ENCODE results near the gene ACSM3.
A peak's percentile ranks its signal among the peaks of the same experiment; 100 is the strongest.
"Not testable (repeated sequence)": the region's sequence is repeated elsewhere in the genome, so short reads cannot be mapped to it uniquely, and the experiment has no call there.

The ACSM3 gene

DNA sequence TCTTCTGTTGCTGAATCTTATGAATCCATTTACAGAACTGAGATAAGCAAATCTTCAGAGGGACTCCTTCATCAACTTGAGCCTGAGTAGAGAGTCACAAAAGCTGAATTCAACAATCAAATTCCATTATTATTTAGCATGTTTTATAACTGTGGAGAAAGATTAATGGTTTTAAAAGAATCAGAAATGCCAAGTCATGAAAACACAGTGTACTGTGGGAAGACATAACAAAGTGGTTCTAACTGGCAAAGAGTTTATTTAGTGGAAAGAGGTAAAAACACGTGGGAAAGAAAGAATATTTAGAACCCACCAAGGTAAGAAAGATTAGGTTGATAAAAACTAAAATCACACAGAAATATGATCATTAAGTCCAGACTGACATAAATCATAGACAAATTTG is 37.5 kb downstream of the ACSM3 start:
- Mint-ChIP-seq H3K4me3 (no peak overlapping the region), H3K27ac (no peak overlapping the region), H3K36me3 (ENCODE audit: low read depth) (peaks cover 30% of the 10 kb centered on the region), H3K9me3 (no peaks in the 10 kb centered on the region), H3K4me1 (peaks cover 24% of the 10 kb centered on the region), H3K27me3 (ENCODE audit: low read depth, poor library complexity) (no peaks in the 10 kb centered on the region)
- DNase-seq: no peak
- TF ChIP-seq, protein P1, sequence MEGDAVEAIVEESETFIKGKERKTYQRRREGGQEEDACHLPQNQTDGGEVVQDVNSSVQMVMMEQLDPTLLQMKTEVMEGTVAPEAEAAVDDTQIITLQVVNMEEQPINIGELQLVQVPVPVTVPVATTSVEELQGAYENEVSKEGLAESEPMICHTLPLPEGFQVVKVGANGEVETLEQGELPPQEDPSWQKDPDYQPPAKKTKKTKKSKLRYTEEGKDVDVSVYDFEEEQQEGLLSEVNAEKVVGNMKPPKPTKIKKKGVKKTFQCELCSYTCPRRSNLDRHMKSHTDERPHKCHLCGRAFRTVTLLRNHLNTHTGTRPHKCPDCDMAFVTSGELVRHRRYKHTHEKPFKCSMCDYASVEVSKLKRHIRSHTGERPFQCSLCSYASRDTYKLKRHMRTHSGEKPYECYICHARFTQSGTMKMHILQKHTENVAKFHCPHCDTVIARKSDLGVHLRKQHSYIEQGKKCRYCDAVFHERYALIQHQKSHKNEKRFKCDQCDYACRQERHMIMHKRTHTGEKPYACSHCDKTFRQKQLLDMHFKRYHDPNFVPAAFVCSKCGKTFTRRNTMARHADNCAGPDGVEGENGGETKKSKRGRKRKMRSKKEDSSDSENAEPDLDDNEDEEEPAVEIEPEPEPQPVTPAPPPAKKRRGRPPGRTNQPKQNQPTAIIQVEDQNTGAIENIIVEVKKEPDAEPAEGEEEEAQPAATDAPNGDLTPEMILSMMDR (IDR thresholded peaks at IDR 0.05): no peak

- Mint-ChIP-seq H3K9me3 (no peaks in the 10 kb centered on the region), H3K36me3 (ENCODE audit: low read depth) (peaks cover 20% of the 10 kb centered on the region), H3K4me3 (no peak overlapping the region), H3K27me3 (ENCODE audit: low read depth, poor library complexity) (peaks cover 3% of the 10 kb centered on the region), H3K4me1 (peaks cover 35% of the 10 kb centered on the region), H3K27ac (peak overlapping the region; percentile 20)
- TF ChIP-seq, protein P1 (IDR thresholded peaks at IDR 0.05): no peak
- DNase-seq: no peak
These were observed 39.4 kb downstream of the ACSM3 start for GRCh38 chr16:20803192-20803560.

DNA sequence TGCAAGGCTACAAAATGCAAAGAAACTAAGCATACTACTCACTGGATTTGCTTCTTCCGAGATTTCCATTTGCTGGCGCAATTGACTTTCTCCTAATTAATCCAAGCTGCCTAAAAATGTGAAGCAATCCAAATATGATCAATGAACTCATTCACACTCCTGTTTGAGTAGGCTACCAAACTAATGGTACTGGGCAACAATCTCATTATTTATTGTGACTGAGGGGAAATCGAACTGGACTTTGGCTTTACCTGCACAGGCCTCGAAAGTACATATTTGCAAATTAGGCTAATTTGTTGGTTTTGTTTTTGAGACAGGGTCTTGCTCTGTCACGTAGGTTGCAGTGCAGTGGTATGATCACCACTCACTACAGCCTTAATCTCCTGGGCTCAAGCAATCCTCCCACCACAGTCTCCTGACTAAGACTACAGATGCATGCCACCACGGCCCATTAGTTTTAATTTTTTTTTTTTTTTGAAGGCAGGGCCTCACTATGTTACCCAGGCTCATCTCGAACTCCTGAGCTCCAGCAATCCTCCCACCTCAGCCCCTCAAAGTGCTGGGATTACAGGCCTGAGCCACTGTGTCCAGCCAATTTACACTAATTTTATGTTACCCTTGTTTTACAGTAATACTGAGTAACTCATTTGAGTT is 39.9 kb downstream of the ACSM3 start:
- H3K4me3 Mint-ChIP-seq: peak overlapping the region; percentile 58

DNA sequence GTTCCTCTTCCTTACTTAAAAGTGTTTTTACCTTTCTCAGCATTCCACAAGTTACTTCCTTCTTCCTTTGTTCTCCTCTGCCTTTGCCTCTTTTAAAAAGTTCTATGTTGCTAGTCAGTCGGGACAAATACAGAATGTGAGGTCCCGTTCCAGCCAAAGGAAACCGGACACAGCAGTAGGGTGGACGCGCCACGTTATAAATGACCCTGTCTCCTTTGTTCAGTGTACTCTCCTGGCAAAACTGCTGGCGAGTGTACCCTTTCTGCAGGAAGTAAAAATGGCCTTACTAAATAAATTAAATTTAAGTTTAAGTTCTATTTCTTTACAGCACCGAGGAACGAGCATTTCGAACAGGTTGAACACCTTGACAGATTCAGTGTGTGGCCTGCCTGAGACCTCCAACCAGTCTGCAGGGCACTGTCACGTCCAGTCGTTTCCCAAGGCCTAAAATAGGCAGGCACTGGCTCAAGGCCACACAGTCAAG is 41.9 kb downstream of the ACSM3 start:
- peaks cover 37% of the 10 kb centered on the region for H3K4me1 Mint-ChIP-seq
- peak overlapping the region; percentile 97 for H3K4me3 Mint-ChIP-seq
- DNase-seq: peak; percentile 10
- not testable (repeated sequence) for H3K27me3 Mint-ChIP-seq (ENCODE audit: low read depth, poor library complexity); H3K9me3 Mint-ChIP-seq; H3K27ac Mint-ChIP-seq; H3K36me3 Mint-ChIP-seq (ENCODE audit: low read depth)

More for the DNA sequence above, 39.9 kb downstream of the ACSM3 start:
- TF ChIP-seq, protein P1 (IDR thresholded peaks at IDR 0.05): no peak
- peaks cover 37% of the 10 kb centered on the region for H3K4me1 Mint-ChIP-seq
- no peaks in the 10 kb centered on the region for H3K9me3 Mint-ChIP-seq
- no peak for DNase-seq
- H3K36me3 Mint-ChIP-seq (ENCODE audit: low read depth): peaks cover 15% of the 10 kb centered on the region
- peaks cover 3% of the 10 kb centered on the region for H3K27me3 Mint-ChIP-seq (ENCODE audit: low read depth, poor library complexity)
- peak overlapping the region; percentile 69 for H3K27ac Mint-ChIP-seq

DNA sequence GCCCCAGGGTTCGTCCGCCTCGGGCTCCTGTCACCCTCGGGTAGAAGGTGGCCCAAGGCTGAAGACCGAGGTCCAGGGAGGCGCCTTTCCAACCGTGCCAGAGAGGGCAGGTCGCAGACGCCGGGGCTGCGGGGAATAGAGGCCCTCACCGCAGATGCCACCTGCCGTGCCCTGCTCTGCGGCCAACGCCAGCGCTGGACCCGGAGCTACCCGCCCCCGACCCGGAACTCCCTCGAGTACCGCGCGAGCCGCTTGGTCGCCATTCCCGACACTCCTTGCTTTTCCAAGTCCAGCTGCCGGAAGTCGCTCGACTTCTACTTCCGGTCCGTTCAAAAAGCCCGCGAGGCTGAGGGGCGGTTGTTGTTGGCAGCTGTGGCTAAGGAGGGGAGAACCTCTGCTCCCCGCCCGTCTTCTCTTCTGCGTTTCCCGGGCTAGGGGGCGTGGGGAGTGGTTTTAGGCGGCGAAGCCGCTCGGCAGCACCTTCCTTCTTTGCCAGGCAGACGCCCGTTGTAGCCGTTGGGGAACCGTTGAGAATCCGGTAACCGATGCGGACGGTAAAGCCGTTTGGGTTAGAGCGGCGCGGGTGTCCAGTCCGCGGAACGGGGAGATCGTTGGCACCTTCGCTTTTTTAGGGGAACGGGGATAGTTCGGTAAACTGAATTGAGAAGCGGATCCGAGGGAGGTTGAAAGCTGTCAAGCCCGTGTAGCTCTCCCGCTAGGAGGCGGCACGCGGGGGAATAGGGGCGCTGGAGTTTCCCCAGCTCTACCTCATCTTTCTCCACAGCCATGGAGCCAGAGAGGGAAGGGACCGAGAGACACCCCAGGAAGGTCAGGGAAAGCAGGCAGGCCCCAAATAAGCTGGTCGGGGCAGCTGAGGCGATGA is 42.6 kb downstream of the ACSM3 start, which contains the start of the genes ERI2 and REXO5:
ERI2 (minus strand) TSS at position 305 of the 883 bp plus-strand sequence; CDS start at position 263, 42 bp downstream.
REXO5 (plus strand) TSS at position 360 of the 883 bp plus-strand sequence; CDS start at position 787, 427 bp downstream.
- peak within 1 kb of the TSS; percentile 99 for H3K27ac Mint-ChIP-seq
- no peaks in the 10 kb centered on the region for H3K9me3 Mint-ChIP-seq
- peak; percentile 93 for DNase-seq
- H3K27me3 Mint-ChIP-seq (ENCODE audit: low read depth, poor library complexity): peaks cover 5% of the 10 kb centered on the region
- H3K4me3 Mint-ChIP-seq: peak within 1 kb of the TSS; percentile 97
- TF ChIP-seq, protein P1 (IDR thresholded peaks at IDR 0.05): peak; percentile 11
- peaks cover under 1% of the 10 kb centered on the region for H3K36me3 Mint-ChIP-seq (ENCODE audit: low read depth)
- H3K4me1 Mint-ChIP-seq: peaks cover 37% of the 10 kb centered on the region

DNA sequence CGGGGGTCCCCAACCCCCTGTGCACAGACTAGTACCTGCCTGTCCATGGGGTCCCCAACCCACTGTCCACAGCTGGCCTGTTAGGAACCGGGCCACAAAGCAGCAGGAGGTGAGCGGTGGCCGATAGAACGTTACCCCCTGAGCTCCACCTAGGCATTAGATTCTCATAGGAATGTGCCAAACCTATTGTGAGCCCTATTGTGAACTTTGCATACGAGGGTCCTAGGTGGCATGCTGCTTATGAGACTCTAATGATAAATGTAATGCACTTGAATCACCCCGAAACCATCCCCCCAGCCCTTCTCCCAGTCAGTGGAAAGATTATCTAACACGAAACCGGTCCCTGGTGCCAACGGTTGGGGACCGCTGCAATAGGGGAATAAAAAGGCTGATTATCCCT is 44.0 kb downstream of the ACSM3 start:
- H3K36me3 Mint-ChIP-seq (ENCODE audit: low read depth): no peaks in the 10 kb centered on the region

More for the DNA sequence above, 44.0 kb downstream of the ACSM3 start:
- Mint-ChIP-seq H3K4me3 (peak overlapping the region; percentile 97), H3K9me3 (no peaks in the 10 kb centered on the region), H3K27ac (peak overlapping the region; percentile 32), H3K4me1 (peaks cover 37% of the 10 kb centered on the region), H3K27me3 (ENCODE audit: low read depth, poor library complexity) (peaks cover 5% of the 10 kb centered on the region)
- TF ChIP-seq, protein P1 (IDR thresholded peaks at IDR 0.05): no peak
- DNase-seq: no peak

Data from nephron progenitor cell (in vitro differentiated cells).